ENCODE data around the gene FCRL3.
"Not testable (repeated sequence)": the region's sequence is repeated elsewhere in the genome, so short reads cannot be mapped to it uniquely, and the experiment has no call there.

The FCRL3 gene, protein sequence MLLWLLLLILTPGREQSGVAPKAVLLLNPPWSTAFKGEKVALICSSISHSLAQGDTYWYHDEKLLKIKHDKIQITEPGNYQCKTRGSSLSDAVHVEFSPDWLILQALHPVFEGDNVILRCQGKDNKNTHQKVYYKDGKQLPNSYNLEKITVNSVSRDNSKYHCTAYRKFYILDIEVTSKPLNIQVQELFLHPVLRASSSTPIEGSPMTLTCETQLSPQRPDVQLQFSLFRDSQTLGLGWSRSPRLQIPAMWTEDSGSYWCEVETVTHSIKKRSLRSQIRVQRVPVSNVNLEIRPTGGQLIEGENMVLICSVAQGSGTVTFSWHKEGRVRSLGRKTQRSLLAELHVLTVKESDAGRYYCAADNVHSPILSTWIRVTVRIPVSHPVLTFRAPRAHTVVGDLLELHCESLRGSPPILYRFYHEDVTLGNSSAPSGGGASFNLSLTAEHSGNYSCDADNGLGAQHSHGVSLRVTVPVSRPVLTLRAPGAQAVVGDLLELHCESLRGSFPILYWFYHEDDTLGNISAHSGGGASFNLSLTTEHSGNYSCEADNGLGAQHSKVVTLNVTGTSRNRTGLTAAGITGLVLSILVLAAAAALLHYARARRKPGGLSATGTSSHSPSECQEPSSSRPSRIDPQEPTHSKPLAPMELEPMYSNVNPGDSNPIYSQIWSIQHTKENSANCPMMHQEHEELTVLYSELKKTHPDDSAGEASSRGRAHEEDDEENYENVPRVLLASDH

DNA sequence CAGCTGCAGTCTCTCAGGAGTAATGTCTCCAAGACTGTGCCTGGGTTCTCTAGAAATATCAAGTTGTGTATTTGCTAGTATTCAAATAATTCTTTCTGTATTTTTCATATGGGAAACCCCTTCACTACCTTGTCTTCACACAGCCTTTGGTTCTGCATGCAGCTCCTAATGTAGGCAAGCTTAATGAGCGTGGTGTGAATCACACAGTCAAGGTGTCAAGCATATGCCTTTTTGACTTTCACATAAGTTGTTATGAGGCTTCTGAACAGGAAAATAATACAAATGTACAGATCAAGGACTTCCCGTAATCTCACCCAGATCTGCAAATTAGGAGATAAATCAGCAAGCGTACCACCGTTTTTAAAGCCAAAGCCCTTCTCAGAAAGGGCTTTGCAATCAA lies at the start of gene FCRL3:
FCRL3 (minus strand) TSS at position 38 of the 400 bp plus-strand sequence. CDS start 280 bp downstream, outside the sequence.
- no peak for DNase-seq

- DNase-seq, result no peak
Measured at GRCh38 chr1:157748262-157748817, 47.8 kb upstream of the FCRL3 start.

GRCh38 chr1:157739229-157739901 lies 38.8 kb upstream of the FCRL3 start:
- DNase-seq, result peak; percentile 7

DNA sequence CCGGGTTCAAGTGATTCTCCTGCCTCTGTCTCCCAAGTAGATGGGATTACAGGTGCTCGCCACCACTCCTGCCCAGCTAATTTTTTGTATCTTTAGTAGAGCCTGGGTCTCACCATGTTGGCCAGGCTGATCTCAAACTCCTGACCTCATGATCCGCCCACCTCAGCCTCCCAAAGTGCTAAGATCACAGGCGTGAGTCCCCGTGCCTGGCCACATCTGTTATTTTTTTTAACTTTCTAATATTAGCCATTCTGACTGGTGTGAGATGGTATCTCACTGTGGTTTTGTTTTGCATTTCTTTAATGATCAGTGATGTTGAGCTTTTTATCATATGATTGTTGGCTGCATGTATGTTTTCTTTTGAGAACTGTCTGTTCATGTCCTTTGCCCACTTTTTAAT lies 35.4 kb upstream of the FCRL3 start:
- DNase-seq, result not testable (repeated sequence)

DNA sequence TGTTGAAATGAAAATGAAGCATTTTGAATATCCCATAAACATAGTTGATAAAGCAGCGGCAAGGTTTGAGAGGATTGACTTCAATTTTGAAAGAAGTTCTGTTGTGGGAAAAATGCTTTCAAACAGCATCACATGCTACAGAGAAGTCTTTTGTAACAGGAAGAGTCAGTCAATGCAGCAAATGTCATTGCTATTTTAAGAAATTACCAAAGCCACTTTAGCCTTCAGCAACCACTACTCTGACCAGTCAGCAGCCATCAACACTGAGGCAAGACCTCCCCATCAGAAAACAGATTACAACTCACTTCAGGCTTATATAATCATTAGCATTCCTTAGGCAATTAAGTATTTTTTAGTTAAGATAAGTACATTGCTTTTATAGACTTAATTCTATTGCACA lies 33.8 kb upstream of the FCRL3 start:
- no peak for DNase-seq

GRCh38 chr1:157732755-157733154 lies 32.2 kb upstream of the FCRL3 start:
- no peak for DNase-seq

DNA sequence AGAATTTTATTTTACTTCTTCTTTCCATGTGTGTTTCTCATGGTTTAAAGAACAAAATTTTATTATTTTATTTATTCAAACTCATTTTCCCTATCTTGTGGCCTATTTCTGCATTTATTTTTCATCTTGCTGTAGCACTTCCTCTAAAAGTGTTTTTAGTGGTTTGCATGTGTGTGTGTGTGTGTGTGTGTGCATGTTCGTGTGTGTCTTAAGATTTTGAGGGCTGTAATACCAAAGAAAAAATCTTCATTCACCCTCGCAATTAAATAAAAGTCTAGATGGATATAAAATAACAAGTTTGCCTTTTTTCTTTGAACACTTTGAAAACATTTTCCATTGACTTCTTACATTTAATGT lies 24.6 kb upstream of the FCRL3 start:
- DNase-seq, result no peak

DNA sequence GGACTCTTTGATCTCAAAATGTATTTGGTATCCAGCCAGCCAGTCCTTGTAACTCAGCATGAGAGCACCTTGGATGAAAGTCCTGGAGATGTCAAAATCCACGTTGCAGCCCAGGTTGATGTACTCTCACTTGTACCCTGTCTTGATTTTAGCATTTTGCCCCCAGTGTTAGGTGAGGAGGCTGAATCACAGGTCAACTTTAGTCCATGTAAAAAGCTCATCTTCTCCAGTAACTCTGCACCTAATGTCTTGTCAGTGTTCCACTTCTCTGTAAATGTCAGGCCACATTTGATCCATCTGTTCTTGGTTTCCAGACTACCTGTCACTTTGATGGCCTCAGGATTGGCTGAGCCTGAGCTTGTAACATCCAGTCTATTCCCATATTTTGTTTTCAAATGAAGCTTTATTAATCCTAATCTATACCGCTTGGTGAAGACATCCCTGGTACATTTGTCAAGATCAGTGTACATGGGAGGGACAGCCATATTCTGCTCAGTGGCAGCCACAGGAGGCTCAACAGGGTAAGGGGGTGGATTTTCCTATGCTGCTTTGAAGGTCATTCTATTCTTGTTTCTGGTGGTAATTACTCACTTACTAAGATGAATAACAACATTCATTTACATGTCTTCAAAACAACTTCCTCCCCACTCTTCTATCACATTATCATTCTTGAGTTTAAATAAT lies 24.1 kb upstream of the FCRL3 start:
- no peak for DNase-seq

- DNase-seq, result no peak
Measured at GRCh38 chr1:157723157-157723556, 22.6 kb upstream of the FCRL3 start.

DNA sequence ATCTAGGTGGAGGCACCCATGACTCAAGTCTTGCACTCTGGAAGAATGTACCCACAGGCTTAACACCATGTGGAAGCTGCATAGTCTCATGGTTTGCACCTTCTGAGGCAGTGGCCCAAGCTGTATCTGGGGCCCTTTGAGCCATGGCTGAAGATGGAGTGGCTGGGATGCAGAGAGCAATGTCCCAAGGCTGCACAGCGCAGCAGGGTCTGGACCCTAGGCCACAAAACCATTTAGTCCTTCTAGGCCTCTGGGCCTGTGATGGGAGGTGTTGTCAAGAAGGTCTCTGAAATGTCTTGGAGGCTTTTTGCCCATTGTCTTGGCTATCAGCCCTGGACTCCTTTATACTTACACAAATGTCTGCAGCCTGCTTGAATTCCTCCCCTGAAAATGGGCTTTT lies 21.4 kb upstream of the FCRL3 start:
- no peak for DNase-seq

DNA sequence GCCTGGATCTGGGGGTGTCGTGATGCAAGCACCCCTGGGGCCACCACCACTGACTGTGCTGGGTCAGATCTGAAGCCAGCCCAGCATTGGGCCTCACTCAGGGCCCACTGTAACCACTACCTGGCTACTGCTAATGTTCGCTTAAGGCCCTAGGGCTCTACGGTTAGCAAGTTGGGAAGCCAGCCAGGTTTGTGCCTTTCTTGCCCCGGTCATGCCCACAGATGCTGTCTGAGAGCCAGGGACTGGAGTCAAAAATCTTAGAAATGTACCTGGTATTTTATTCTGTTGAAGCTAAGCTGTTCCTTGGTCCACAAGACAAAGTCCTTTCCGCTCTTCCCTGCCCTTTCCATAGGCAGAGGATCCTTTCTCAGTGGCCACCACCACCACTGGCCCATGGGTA lies 15.2 kb upstream of the FCRL3 start:
- no peak for DNase-seq

DNA sequence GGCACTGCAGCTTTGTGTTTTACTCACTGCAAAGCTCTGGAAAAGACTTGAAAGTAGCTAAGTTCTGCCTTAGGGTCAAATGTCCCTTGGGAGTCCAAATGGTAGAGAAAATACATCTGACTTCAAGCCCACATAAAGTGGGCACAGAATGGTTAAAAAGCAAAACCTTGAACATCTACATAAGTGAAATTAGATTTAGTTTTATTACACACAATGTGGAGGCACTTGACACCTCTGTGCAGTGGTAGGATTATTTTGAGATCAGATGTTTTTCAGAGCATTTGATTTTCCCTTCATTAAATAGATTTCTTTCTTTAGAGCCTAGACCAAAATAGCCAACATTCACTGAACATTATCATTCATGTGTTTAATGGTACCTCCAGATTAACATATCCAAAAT lies 11.2 kb upstream of the FCRL3 start:
- DNase-seq, result no peak

- no peak for DNase-seq
Measured at GRCh38 chr1:157704878-157705277, 4.3 kb upstream of the FCRL3 start.

GRCh38 chr1:157703981-157704380 lies 3.4 kb upstream of the FCRL3 start:
- DNase-seq, result no peak

- no peak for DNase-seq
Measured at GRCh38 chr1:157702308-157702825, 1.8 kb upstream of the FCRL3 start.

GRCh38 chr1:157700305-157700704 lies 264 bp downstream of the FCRL3 start:
- no peak for DNase-seq

GRCh38 chr1:157697781-157698569 lies 2.6 kb downstream of the FCRL3 start:
- no peak for DNase-seq

GRCh38 chr1:157696966-157697628 lies 3.5 kb downstream of the FCRL3 start:
- no peak for DNase-seq

DNA sequence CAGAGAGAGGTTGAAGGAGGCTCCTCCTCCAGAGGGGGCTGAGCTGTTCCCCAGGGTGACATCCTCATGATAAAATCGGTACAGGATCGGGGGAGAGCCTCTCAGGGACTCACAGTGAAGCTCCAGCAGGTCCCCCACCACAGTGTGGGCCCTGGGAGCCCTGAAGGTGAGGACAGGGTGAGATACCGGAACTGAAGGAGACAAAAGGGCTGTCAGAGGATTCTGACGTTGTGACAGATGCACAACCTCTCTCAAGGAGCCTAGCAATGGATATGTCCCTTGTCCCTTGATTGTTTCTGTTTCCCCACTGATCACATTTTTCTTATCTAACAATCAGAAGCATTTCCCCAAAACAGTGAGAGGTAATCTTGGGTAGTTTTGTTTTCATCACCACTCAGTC lies 5.2 kb downstream of the FCRL3 start:
- no peak for DNase-seq

GRCh38 chr1:157691285-157691920 lies 9.2 kb downstream of the FCRL3 start:
- DNase-seq, result no peak
